Neural progenitor cell (in vitro differentiated cells): ENCODE measurements around the gene GOLT1B.

Experiments used
- CTCF ChIP-seq: fragments of 200-600 bp; sonication (generic); IDR thresholded peaks from 2 replicates; pipeline ENCODE4 v1.5.1; 2017; ENCODE audit warnings: antibody characterized with exemption, mild to moderate bottlenecking
- EZH2phosphoT487 ChIP-seq: fragments of 200-600 bp; sonication (generic); IDR thresholded peaks from 2 replicates; pipeline ENCODE4 v1.6.1; 2017; ENCODE audit warnings: antibody characterized with exemption

- no peak for TF ChIP-seq CTCF
- TF ChIP-seq EZH2phosphoT487: no peak
Observed at GRCh38 chr12:21476949-21477348, 24.6 kb upstream of the GOLT1B start.
